PFSK-1 (cell line): ENCODE data around the gene ZNF665.

ENCODE experiments used
- FOXP2 ChIP-seq: optimal IDR thresholded peaks from 2 replicates; pipeline ENCODE3; 2011; ENCODE audit warnings: borderline replicate concordance, control low read depth, inconsistent platforms; ENCODE audit not compliant: insufficient read depth; ENCODE audit errors: extremely low read length, extremely low read depth
- POLR2AphosphoS5 ChIP-seq: IDR thresholded peaks from 2 replicates; pipeline ENCODE4 v1.6.1; 2012; ENCODE audit warnings: low read depth, mild to moderate bottlenecking, control low read depth, low read length, moderate library complexity
- SIN3A ChIP-seq: IDR thresholded peaks from 2 replicates; pipeline ENCODE4 v1.6.1; 2012; ENCODE audit warnings: mild to moderate bottlenecking, low read length, moderate library complexity, borderline replicate concordance; ENCODE audit not compliant: insufficient read depth
- TAF1 ChIP-seq: IDR thresholded peaks from 2 replicates; pipeline ENCODE4 v1.6.1; 2012; ENCODE audit warnings: low read length, control low read depth, borderline replicate concordance; ENCODE audit not compliant: insufficient read depth
- TF ChIP-seq, protein P1 (sequence below), 2 experiments: IDR thresholded peaks; 2 replicates each; pipeline versions ENCODE4 v1.6.1 to v1.8.0; 2011 to 2012; ENCODE audit warnings: low read depth in 2 of 2, low read length in 2 of 2, control low read depth in 1 of 2, inconsistent platforms in 1 of 2, mild to moderate bottlenecking in 1 of 2, moderate library complexity in 1 of 2; ENCODE audit not compliant: insufficient read depth in 1 of 2

The ZNF665 gene

GRCh38 chr19:53140351-53140750 lies 52.8 kb downstream of the ZNF665 start:
- no peak for TF ChIP-seq SIN3A
- no peak for TF ChIP-seq POLR2AphosphoS5
- no peak for TF ChIP-seq TAF1
- TF ChIP-seq, protein P1, sequence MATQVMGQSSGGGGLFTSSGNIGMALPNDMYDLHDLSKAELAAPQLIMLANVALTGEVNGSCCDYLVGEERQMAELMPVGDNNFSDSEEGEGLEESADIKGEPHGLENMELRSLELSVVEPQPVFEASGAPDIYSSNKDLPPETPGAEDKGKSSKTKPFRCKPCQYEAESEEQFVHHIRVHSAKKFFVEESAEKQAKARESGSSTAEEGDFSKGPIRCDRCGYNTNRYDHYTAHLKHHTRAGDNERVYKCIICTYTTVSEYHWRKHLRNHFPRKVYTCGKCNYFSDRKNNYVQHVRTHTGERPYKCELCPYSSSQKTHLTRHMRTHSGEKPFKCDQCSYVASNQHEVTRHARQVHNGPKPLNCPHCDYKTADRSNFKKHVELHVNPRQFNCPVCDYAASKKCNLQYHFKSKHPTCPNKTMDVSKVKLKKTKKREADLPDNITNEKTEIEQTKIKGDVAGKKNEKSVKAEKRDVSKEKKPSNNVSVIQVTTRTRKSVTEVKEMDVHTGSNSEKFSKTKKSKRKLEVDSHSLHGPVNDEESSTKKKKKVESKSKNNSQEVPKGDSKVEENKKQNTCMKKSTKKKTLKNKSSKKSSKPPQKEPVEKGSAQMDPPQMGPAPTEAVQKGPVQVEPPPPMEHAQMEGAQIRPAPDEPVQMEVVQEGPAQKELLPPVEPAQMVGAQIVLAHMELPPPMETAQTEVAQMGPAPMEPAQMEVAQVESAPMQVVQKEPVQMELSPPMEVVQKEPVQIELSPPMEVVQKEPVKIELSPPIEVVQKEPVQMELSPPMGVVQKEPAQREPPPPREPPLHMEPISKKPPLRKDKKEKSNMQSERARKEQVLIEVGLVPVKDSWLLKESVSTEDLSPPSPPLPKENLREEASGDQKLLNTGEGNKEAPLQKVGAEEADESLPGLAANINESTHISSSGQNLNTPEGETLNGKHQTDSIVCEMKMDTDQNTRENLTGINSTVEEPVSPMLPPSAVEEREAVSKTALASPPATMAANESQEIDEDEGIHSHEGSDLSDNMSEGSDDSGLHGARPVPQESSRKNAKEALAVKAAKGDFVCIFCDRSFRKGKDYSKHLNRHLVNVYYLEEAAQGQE (IDR thresholded peaks at IDR 0.05; ENCODE audit: insufficient read depth in 1 of 2, low read depth in 2 of 2, low read length in 2 of 2) = no peak
- TF ChIP-seq FOXP2 = no peak

- TF ChIP-seq, protein P1 (IDR thresholded peaks at IDR 0.05; ENCODE audit: insufficient read depth in 1 of 2, low read depth in 2 of 2, low read length in 2 of 2) = no peak
- no peak for TF ChIP-seq SIN3A
- no peak for TF ChIP-seq FOXP2
- TF ChIP-seq POLR2AphosphoS5 = no peak
- no peak for TF ChIP-seq TAF1
Measured at GRCh38 chr19:53136432-53136831, 56.7 kb downstream of the ZNF665 start.

- TF ChIP-seq, protein P1 (IDR thresholded peaks at IDR 0.05; ENCODE audit: insufficient read depth in 1 of 2, low read depth in 2 of 2, low read length in 2 of 2) = no peak
Measured at GRCh38 chr19:53132141-53132991, 60.8 kb downstream of the ZNF665 start, which contains the start of gene ZNF415. ZNF415 (minus strand) TSS chr19:53132910; CDS start chr19:53122676, 10,234 bp downstream.

DNA sequence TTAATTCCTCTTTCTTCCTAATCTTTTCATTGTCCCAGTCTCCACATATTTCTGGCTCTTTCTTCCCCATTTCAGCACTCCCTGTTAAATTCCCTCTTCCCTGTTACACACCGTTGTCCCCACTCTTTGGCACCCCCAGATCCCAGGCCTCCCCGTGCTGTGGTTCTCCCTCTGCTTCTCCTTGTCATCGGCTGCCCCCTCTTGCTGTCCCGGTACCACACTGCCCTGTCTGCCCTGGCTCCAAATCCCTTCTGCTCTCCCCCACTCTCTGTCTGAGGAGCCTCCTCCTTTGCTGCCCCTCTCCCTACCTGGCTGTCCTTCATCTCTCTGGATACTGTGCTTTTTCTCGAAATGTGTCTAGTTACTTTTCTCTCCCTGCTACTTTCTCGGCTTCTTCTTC lies 61.4 kb downstream of the ZNF665 start:
- TF ChIP-seq, protein P1 (IDR thresholded peaks at IDR 0.05; ENCODE audit: insufficient read depth in 1 of 2, low read depth in 2 of 2, low read length in 2 of 2) = no peak
- no peak for TF ChIP-seq TAF1
- TF ChIP-seq POLR2AphosphoS5 = no peak
- TF ChIP-seq FOXP2 = no peak
- no peak for TF ChIP-seq SIN3A

DNA sequence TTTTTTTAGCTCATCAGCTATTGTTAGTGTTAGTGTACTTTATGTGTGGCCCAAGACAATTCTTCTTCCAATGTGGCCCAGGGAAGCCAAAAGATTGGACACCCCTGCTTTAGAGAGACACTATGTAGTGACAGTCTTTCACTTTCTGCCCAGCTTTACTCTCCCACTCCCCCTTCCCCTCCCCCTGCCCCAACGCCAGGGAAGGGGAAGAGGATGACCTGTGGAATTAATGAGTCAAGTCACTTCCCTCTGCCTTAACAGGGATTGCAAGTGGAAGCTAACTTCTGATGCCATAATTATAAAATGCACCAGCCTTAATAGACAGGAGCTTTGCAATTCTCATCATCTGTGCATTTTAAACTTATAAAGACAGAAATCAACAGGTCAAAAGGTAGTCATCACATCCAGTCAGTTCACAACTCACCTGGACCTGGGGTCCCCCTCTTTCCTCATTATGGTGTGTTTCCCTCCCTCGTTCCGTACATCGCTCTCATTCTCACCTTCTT lies 62.0 kb downstream of the ZNF665 start:
- TF ChIP-seq TAF1 = no peak
- TF ChIP-seq POLR2AphosphoS5 = no peak
- TF ChIP-seq, protein P1 (IDR thresholded peaks at IDR 0.05; ENCODE audit: insufficient read depth in 1 of 2, low read depth in 2 of 2, low read length in 2 of 2) = no peak
- TF ChIP-seq FOXP2 = no peak
- no peak for TF ChIP-seq SIN3A
